GM12892 (cell line): Measurements from ENCODE around the gene CORO2A.

Source experiments
- DNase-seq: peaks from one replicate; pipeline ENCODE4 v3.0.0; 2011; ENCODE audit not compliant: insufficient read length
- FAIRE-seq: peaks from 2 replicates; lab custom pipeline; 2011; peaks lifted over from hg19 to GRCh38; lab: Jason Lieb, UNC
- POLR2A ChIP-seq: IDR thresholded peaks from 2 replicates; pipeline ENCODE4 v1.6.1; 2011; ENCODE audit warnings: low read depth, low read length, control low read depth
- POLR2AphosphoS5 ChIP-seq: IDR thresholded peaks from 2 replicates; pipeline ENCODE4 v1.6.1; 2011; ENCODE audit warnings: low read depth, low read length, control low read depth
- TAF1 ChIP-seq: IDR thresholded peaks from 2 replicates; pipeline ENCODE4 v1.6.1; 2011; ENCODE audit warnings: low read depth, mild to moderate bottlenecking, control low read depth, low read length, borderline replicate concordance

Gene CORO2A

DNA sequence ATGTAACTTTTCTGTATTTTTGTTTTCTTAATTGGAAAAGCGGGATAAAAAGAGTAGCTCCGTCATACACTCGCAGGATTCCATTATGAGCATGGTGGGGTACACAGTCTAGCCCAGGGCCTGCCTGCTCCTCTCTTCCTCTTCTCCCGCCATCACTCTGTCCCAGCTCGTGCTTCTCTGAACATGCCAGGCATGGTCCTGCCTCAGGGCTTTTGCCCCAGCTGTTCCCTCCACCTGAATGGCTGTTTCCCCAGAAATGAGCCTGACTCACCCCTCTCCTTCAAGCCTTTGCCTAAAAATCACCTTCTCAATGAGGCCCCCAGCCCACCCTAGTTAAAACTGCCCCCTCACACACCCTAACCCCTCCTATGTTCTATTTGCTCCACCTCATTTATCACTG, 4.5 kb downstream of the CORO2A start:
- FAIRE-seq: no peak
- DNase-seq: no peak
- TF ChIP-seq POLR2AphosphoS5: no peak
- no peak for TF ChIP-seq POLR2A
- TF ChIP-seq TAF1: no peak

DNA sequence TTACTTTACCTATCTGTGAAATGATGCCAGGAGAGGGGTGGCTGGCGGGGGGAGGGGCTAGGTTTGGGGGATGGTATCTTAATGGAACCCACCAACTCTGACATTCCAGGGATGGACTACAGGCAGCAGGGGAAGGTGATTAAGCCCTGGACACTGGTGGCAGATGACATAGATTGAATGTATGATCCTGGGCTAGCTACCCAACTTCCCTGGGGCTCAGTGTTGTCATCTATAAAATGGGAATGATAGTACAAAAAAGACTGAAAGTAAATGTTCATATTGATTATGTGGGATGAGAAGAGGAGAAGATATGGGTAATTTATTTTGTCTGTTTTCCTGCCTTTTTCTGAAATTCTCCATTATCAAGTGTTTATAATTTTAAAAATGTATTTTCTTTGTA, 6.2 kb downstream of the CORO2A start:
- no peak for FAIRE-seq
- TF ChIP-seq TAF1: no peak
- no peak for TF ChIP-seq POLR2A
- no peak for TF ChIP-seq POLR2AphosphoS5

DNA sequence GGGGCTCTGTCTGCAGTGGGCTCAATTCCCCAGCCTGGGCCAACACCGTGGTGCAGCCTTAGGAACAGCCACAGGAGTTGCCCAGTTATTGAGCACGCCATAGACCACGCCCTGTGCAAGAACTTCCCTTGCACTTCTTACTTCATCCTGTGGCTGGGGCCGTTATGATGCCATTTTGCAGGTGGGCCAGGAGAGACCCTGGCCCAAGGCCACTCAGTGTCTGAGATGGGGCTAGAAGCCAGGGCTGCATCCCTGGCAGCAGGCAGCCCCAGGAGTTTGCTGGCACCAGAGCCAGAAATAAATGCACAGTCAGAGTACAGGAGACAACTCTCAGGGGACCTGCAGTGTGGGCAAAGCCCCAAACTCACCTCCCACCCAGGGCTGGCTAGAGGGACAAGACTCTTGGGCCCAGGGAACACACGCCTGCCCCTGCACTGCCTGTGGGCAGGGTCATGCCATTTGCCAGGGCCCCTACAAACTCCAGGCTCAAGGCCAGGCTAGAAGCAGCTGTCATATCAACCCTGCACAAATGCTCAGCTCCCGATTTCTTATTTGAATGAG, 6.7 kb downstream of the CORO2A start:
- TF ChIP-seq POLR2AphosphoS5 (no peak), POLR2A (no peak), TAF1 (no peak)
- FAIRE-seq: no peak
- no peak for DNase-seq

More for the DNA sequence above, 6.2 kb downstream of the CORO2A start:
- no peak for DNase-seq

GRCh38 chr9:98185021-98185567, 7.3 kb downstream of the CORO2A start:
- TF ChIP-seq TAF1 (no peak), POLR2AphosphoS5 (no peak), POLR2A (no peak)
- FAIRE-seq: no peak
- no peak for DNase-seq

DNA sequence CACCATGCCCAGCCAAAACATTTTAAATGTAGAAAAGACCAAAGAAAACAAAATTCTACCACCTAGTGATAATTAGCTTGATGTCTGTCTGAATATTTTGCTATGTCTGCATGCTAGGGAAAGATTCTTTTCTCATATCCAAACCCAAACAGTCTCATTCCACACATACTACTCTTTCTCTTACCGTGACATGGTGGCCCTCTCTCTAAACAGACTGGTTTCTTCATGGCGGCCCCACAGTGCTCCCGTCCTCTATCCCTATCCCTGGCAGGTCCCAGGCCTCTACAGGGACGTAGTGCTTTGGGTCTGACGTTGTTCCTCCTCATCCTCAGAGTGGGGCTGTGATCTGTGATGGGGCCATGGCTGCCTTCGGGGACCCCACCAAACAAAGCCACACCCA, 8.1 kb downstream of the CORO2A start:
- TF ChIP-seq POLR2A (no peak), TAF1 (no peak), POLR2AphosphoS5 (no peak)
- FAIRE-seq (no peak), DNase-seq (no peak)

GRCh38 chr9:98182889-98183599, 9.4 kb downstream of the CORO2A start:
- DNase-seq (no peak), FAIRE-seq (no peak)
- TF ChIP-seq POLR2A (no peak), POLR2AphosphoS5 (no peak), TAF1 (no peak)

DNA sequence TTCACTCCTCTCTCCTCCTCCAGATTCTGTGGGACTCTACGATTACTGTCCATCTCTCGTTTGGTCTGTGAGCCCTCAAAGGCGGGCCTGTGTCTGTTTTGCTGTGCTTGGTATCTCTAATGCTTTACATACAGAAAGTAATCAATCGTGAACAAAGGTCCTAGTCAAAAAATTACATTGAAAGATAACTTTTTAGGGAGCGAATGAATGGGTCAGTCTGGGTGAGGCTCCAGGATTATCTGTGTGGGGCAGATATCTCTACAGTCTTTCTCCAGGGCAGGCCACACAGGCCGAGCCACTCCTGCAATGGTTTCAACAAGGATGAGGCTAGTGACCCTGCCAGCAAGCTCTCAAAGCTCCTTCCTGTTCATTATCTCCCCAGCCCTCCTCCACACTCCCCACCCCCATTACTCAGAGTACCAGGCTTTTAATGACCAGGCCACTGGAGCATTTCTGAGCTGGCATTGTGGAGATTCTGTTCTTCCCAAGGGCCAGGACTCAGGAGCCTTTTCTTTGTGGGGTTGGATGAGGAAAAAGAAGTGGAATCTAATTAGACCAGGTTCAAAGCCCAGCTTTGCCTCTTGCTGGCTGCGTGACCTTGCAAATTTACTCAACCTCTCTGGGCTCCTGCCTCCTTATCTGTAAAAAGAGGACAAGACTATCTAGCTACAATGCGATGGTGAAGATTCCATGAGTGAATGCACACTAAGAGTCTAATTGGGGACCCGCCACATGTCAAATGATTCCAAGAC, 10.2 kb downstream of the CORO2A start:
- FAIRE-seq (no peak), DNase-seq (no peak)
- TF ChIP-seq POLR2A (no peak), POLR2AphosphoS5 (no peak), TAF1 (no peak)

DNA sequence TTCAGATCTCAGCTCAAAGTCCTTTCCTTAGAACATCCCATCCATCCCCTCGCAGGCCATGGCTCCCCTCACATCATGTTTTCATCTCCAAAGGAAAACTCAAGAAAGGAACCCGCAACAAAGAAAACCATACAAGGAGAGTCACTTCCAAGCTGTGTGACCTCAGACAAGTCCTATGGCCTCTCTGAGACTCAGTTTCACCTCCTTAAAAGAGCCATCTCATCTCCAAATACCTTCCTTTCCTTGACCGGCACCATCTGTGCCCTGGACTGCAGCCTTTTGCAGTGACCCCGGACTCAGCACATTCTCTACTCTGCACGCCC, 10.7 kb downstream of the CORO2A start:
- no peak for FAIRE-seq
- no peak for DNase-seq
- TF ChIP-seq POLR2AphosphoS5: no peak
- TF ChIP-seq TAF1: no peak
- no peak for TF ChIP-seq POLR2A

DNA sequence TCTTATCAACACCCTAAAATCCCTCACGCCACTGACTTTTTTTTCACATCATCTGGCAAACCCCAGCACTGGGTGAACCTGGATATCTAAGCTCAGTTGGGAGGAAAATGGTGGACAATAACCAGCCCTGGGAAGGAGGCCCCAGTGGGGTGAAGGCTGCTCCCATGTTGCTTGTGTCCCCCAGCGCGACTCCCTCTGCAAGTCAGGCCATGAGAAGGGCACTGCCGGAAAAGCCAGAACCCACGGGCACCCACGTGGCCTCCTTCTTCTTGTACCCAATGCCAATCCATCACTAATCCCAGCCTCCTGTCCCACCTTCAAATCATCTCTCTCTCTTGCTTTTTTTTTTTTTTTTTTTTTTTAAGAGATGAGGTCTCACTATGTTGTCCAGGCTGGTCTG, 11.4 kb downstream of the CORO2A start:
- TF ChIP-seq TAF1: no peak
- no peak for TF ChIP-seq POLR2AphosphoS5
- TF ChIP-seq POLR2A: no peak
- no peak for FAIRE-seq
- DNase-seq: no peak

GRCh38 chr9:98178874-98179850, 13.3 kb downstream of the CORO2A start:
- TF ChIP-seq POLR2A (no peak), TAF1 (no peak)
- DNase-seq (no peak), FAIRE-seq (no peak)
